ENCODE measurements around the gene LTC4S. TPM values are rescaled to one million over a fixed set of nuclear protein-coding genes. Genes with fewer than 3 reads are reported as not detected.

Gene LTC4S
- polyA plus RNA-seq, 4 donors, result 2.0 to 6.5 (median 5.3) TPM

- DNase-seq (ENCODE audit: low read depth in 4 of 4, low spot score in 2 of 4), result no peak
Measured at GRCh38 chr5:179794171-179794570, 385 bp downstream of the LTC4S start.

- DNase-seq (ENCODE audit: low read depth in 4 of 4, low spot score in 2 of 4), result no peak
Measured at GRCh38 chr5:179794575-179794974, 789 bp downstream of the LTC4S start.

GRCh38 chr5:179795049-179795862 is 1.5 kb downstream of the LTC4S start:
- DNase-seq (ENCODE audit: low read depth in 4 of 4, low spot score in 2 of 4), result no peak

- no peak for DNase-seq (ENCODE audit: low read depth in 4 of 4, low spot score in 2 of 4)
Measured at GRCh38 chr5:179795863-179796833, 2.4 kb downstream of the LTC4S start.

GRCh38 chr5:179796877-179797608 is 3.3 kb downstream of the LTC4S start:
- no peak for DNase-seq (ENCODE audit: low read depth in 4 of 4, low spot score in 2 of 4)

- DNase-seq (ENCODE audit: low read depth in 4 of 4, low spot score in 2 of 4), result no peak
Measured at GRCh38 chr5:179797741-179798140, 4.0 kb downstream of the LTC4S start.

- DNase-seq (ENCODE audit: low read depth in 4 of 4, low spot score in 2 of 4), result no peak
Measured at GRCh38 chr5:179798144-179798770, 4.5 kb downstream of the LTC4S start.

GRCh38 chr5:179798771-179799643 is 5.2 kb downstream of the LTC4S start:
- DNase-seq (ENCODE audit: low read depth in 4 of 4, low spot score in 2 of 4), result no peak

- DNase-seq (ENCODE audit: low read depth in 4 of 4, low spot score in 2 of 4), result no peak
Measured at GRCh38 chr5:179799644-179799973, 5.8 kb downstream of the LTC4S start.

GRCh38 chr5:179800071-179800695 is 6.4 kb downstream of the LTC4S start:
- DNase-seq (ENCODE audit: low read depth in 4 of 4, low spot score in 2 of 4), result no peak

- no peak for DNase-seq (ENCODE audit: low read depth in 4 of 4, low spot score in 2 of 4)
Measured at GRCh38 chr5:179800696-179801201, 7.0 kb downstream of the LTC4S start.

- no peak for DNase-seq (ENCODE audit: low read depth in 4 of 4, low spot score in 2 of 4)
Measured at GRCh38 chr5:179801304-179802206, 7.8 kb downstream of the LTC4S start.

GRCh38 chr5:179802207-179802883 is 8.6 kb downstream of the LTC4S start:
- no peak for DNase-seq (ENCODE audit: low read depth in 4 of 4, low spot score in 2 of 4)

- DNase-seq (ENCODE audit: low read depth in 4 of 4, low spot score in 2 of 4), result no peak
Measured at GRCh38 chr5:179802950-179803562, 9.3 kb downstream of the LTC4S start.

GRCh38 chr5:179803651-179804554 is 10.1 kb downstream of the LTC4S start:
- no peak for DNase-seq (ENCODE audit: low read depth in 4 of 4, low spot score in 2 of 4)

GRCh38 chr5:179804555-179804947 is 10.8 kb downstream of the LTC4S start:
- DNase-seq (ENCODE audit: low read depth in 4 of 4, low spot score in 2 of 4), result no peak

Measured in left renal cortex interstitium (tissue), 4 donors.